Gastroesophageal sphincter (tissue), 4 donors: Measurements from ENCODE around the gene GAS2L2. TPM values are rescaled to one million over a fixed set of nuclear protein-coding genes. Genes with fewer than 3 reads are reported as not detected.
A peak's percentile ranks its signal among the peaks of the same experiment; 100 is the strongest.

ENCODE experiments used
- ATAC-seq: fragments of 150-250 bp; one replicate; pipeline ENCODE4 v1.9.1; 2016; ENCODE audit warnings: mild to moderate bottlenecking, moderate library complexity
- H3K27ac ChIP-seq, 4 donors: fragments of 200-600 bp; sonication (generic) in 3 of 4; 1 replicate in 3 of 4; 2 replicates in 1 of 4; pipeline ENCODE4 v1.5.1; 2016 to 2019
- H3K27me3 ChIP-seq: fragments of 200-600 bp; sonication (generic); one replicate; pipeline ENCODE4 v1.5.1; 2019
- H3K36me3 ChIP-seq, 2 donors: fragments of 200-600 bp; sonication (generic); one replicate each; pipeline ENCODE4 v1.5.1; 2019; ENCODE audit warnings: control low read depth in 1 of 2
- H3K4me1 ChIP-seq, 3 donors: fragments of 200-600 bp; sonication (generic); 1 replicate in 2 of 3; 2 replicates in 1 of 3; pipeline ENCODE4 v1.5.1; 2016 to 2019; ENCODE audit warnings: control low read depth in 2 of 3
- H3K4me3 ChIP-seq, 2 donors: fragments of 200-600 bp; sonication (generic); one replicate each; pipeline ENCODE4 v1.5.1; 2019; ENCODE audit warnings: mild to moderate bottlenecking in 1 of 2, moderate library complexity in 1 of 2
- H3K9me3 ChIP-seq, 3 donors: fragments of 200-600 bp; sonication (generic); one replicate each; pipeline ENCODE4 v1.5.1; 2017 to 2019; ENCODE audit warnings: control low read depth in 2 of 3
- CTCF ChIP-seq, 4 experiments: fragments of 200-600 bp in 2 of 4; fragments of 450-650 bp in 2 of 4; sonication (generic) in 1 of 4; IDR thresholded peaks; one replicate each; pipeline ENCODE4 v1.5.1; 2017 to 2019; ENCODE audit warnings: antibody characterized with exemption in 4 of 4, mild to moderate bottlenecking in 2 of 4, moderate library complexity in 2 of 4
- EP300 ChIP-seq: sonication (generic); formaldehyde crosslinking; IDR thresholded peaks from one replicate; pipeline ENCODE4 v1.6.1; 2017; ENCODE audit warnings: antibody characterized with exemption, mild to moderate bottlenecking
- POLR2A ChIP-seq, 2 donors: fragments of 450-650 bp; IDR thresholded peaks; one replicate each; pipeline ENCODE4 v1.6.1; 2017; ENCODE audit warnings: antibody characterized with exemption in 2 of 2, mild to moderate bottlenecking in 2 of 2, moderate library complexity in 1 of 2
- POLR2AphosphoS5 ChIP-seq: sonication (generic); formaldehyde crosslinking; IDR thresholded peaks from one replicate; pipeline ENCODE4 v1.6.1; 2017; ENCODE audit warnings: antibody characterized with exemption
- WGBS, 2 donors: methylation state at CpG; one replicate each; pipeline ENCODE4 v1.1.5; 2018; ENCODE audit warnings: low coverage in 1 of 2; 5-methylcytosine and 5-hydroxymethylcytosine counted together
- total RNA-seq, 4 donors: library from RNA; depleted of rRNA; stranded (reverse); fragments of >200 nt; gene quantifications; one replicate each; pipeline ENCODE4 v1.1.0, GENCODE V29; 2016

The GAS2L2 gene
- total RNA-seq, 4 donors from 2014 or later, result 1.5 TPM; not detected in 3

DNA sequence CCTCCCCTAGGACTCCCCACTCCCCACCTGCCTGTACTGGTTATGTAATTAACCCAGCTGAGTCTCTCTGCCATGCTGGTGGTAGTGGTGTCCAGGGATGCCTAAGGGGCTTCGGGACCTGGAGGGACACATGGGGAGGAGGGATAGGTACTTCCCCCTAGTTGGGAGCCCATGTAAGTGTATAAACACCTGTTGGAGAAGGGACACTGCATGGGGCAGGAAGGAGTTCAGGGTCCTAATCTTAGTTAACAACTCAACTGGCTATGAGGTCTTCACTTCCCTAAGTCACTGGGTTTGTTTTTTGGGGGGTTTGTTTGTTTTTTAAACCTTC is 20.3 kb downstream of the GAS2L2 start:
- Histone ChIP-seq H3K27ac (no peak overlapping the region), H3K4me1 (peaks cover 2 to 39% (median 11%) of the 10 kb centered on the region in 3 donors), H3K36me3 (no peaks in the 10 kb centered on the region), H3K9me3 (no peaks in the 10 kb centered on the region), H3K27me3 (no peaks in the 10 kb centered on the region), H3K4me3 (peak overlapping the region; percentile 86 to 87)
- TF ChIP-seq POLR2AphosphoS5 (no peak), CTCF (IDR thresholded peaks at IDR 0.05) (no peak), POLR2A (IDR thresholded peaks at IDR 0.05) (no peak), EP300 (no peak)
- ATAC-seq, result no peak
- 86% methylated on average over 1 of the region's 1 CpG; no CpG with 5 or more reads in 1 of the 2 donors for WGBS, 2 donors

DNA sequence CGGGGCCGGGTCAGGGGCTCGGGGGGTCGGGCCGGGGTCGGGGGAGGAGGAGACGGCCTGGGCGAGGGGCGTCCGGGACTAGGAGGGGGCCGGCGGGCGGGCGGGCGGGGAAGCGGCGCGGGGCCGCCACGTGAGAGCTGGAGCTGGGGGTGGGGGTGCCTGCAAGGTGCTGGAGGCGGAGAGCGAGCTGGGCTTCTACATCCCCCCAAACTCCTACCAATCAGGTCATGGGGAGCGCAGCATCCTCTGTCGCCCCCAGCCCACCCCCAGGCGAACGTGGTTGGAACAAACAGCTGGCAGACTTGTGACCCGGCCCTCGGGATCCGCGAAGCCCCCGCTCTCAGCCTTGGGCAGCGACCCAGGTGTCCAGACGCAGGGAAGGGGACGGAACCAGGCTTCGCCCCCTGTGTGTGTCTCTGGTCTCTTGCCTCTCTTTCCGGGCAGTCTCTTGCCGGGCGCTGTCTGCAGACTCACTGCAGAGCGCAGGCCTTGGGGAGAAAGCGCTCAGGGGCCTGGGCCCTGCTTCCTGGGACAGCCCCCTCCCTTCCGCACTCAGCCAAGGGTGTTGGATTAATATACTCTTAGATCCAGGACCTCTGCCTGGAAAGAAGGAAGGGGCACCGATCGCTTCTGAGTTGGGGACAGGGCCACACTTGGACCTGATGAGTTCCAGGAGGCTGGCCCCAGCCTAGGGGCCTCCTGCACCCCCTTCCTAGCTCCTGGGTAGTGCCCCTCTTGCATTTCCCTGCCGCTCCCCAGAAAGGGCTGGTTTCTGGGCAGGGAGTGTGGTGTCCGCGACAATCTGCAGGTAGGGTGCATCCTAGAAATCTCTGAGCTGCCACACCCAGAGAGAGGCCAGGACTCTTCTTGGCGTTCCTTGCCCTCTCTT is 20.9 kb downstream of the GAS2L2 start:
- TF ChIP-seq POLR2AphosphoS5 (no peak), EP300 (no peak), POLR2A (IDR thresholded peaks at IDR 0.05) (no peak), CTCF (IDR thresholded peaks at IDR 0.05) (no peak)
- H3K27me3 ChIP-seq, result no peaks in the 10 kb centered on the region
- WGBS, 2 donors, result 40 to 41% methylated on average over 4 to 11 of the region's 47 CpGs

DNA sequence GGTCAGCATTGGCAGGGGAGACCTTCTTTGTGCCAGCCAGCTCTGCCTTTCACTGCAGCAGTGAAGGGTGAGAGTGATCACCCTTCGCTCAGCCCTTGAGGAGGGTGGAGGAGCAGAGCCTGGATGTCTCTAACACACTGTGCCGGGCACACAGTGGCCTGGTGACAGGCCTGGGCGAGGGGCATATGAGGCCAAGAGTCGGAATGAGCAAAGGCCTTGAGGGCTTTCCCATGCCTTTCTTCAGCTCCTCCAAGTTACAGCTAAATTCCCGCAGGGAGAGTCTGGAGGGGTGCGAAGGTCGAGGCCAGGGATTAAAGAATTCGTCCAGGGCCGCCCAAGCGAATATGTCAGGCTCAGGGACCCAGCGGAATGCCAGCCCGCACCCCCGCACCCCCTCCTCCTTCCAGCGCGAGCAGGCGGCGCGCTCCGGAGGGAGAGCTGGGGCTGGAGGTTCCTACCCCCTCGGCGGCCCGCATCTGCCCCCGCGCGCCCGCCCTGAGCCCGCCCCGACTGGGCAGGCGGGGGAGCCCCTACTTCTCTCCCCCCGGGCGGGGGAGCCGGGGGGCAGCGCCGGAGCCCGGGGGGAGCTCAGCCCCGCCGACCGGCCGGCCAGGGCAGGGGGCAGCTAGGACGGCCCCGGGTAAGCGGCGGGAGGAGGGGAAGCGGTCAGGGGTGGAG is 21.7 kb downstream of the GAS2L2 start, which contains the start of gene RASL10B:
Gene RASL10B, plus strand, starts transcription at position 401 of the 678 bp plus-strand sequence. CDS start 3,546 bp downstream, outside the sequence.
- Histone ChIP-seq H3K36me3 (peaks cover 0 to 8% of the 10 kb centered on the region in 2 donors), H3K27ac (peak within 1 kb of the TSS; percentile 4 to 75 (median 62)), H3K4me1 (peaks cover 10 to 53% (median 18%) of the 10 kb centered on the region in 3 donors), H3K27me3 (no peaks in the 10 kb centered on the region), H3K9me3 (no peaks in the 10 kb centered on the region), H3K4me3 (peak within 1 kb of the TSS; percentile 86 to 87)
- ATAC-seq, result peak; percentile 80
- TF ChIP-seq CTCF (IDR thresholded peaks at IDR 0.05) (no peak), POLR2A (IDR thresholded peaks at IDR 0.05) (no peak), POLR2AphosphoS5 (no peak), EP300 (no peak)
- WGBS, 2 donors, result 10% methylated on average over 2 of the region's 44 CpGs; no CpG with 5 or more reads in 1 of the 2 donors

More for the DNA sequence above, 20.9 kb downstream of the GAS2L2 start:
- Histone ChIP-seq H3K4me1 (peaks cover 2 to 45% (median 11%) of the 10 kb centered on the region in 3 donors), H3K27ac (peak overlapping the region; percentile 4 to 75 (median 62)), H3K9me3 (no peaks in the 10 kb centered on the region), H3K36me3 (peaks cover 0 to under 1% of the 10 kb centered on the region in 2 donors), H3K4me3 (peak overlapping the region; percentile 86 to 87)
- ATAC-seq, result peak; percentile 27

DNA sequence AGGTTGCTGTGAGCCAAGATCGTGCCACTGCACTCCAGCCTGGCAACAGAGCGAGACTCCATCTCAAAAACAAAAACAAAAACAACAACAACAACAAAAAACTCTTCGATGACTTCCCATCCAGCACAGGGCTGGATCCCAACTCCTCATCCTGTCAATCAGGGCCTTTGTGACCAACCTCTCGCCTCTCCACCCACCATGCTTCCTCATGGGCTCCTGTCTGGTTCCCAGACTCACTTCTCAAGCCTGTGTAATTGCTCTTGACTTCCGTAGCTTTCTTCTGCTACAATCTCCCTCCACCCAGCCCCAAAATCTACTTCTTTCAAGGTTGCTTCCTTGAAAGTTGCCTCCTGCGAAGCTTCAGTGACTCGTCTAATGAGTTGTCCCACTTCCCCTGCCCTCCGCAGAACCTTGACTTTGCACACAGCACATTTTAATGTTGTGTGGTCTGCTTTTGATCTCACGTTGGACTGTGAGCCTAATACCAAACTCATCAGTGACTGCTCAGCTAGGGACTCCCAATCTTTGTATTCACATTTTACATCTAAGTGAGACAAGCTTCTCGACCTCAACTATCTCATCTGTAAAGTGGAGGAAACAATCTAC is 22.5 kb downstream of the GAS2L2 start:
- peaks cover 10 to 62% (median 22%) of the 10 kb centered on the region in 3 donors for H3K4me1 ChIP-seq
- no peak overlapping the region for H3K27ac ChIP-seq
- no peaks in the 10 kb centered on the region for H3K27me3 ChIP-seq
- no peaks in the 10 kb centered on the region for H3K9me3 ChIP-seq
- 79 to 88% methylated on average over 6 to 10 of the region's 10 CpGs for WGBS, 2 donors
- H3K36me3 ChIP-seq, result peaks cover 0 to 17% of the 10 kb centered on the region in 2 donors
- TF ChIP-seq POLR2A (IDR thresholded peaks at IDR 0.05) (no peak), POLR2AphosphoS5 (no peak), CTCF (IDR thresholded peaks at IDR 0.05) (no peak), EP300 (no peak)
- ATAC-seq, result no peak
- H3K4me3 ChIP-seq, result no peak overlapping the region
